SKM-1 treated with dmso at 0.1 percent for 144 hours (cell line): ENCODE measurements around the gene DEPDC1B.
"Not testable (repeated sequence)": the region's sequence is repeated elsewhere in the genome, so short reads cannot be mapped to it uniquely, and the experiment has no call there.

Experiments
- DNase-seq: peaks from one replicate; lab custom pipeline; 2025; ENCODE audit not compliant: unreplicated experiment; lab: John Stamatoyannopoulos, UW

The DEPDC1B gene, protein sequence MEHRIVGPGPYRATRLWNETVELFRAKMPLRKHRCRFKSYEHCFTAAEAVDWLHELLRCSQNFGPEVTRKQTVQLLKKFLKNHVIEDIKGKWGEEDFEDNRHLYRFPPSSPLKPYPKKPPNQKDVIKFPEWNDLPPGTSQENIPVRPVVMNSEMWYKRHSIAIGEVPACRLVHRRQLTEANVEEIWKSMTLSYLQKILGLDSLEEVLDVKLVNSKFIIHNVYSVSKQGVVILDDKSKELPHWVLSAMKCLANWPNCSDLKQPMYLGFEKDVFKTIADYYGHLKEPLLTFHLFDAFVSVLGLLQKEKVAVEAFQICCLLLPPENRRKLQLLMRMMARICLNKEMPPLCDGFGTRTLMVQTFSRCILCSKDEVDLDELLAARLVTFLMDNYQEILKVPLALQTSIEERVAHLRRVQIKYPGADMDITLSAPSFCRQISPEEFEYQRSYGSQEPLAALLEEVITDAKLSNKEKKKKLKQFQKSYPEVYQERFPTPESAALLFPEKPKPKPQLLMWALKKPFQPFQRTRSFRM

DNA sequence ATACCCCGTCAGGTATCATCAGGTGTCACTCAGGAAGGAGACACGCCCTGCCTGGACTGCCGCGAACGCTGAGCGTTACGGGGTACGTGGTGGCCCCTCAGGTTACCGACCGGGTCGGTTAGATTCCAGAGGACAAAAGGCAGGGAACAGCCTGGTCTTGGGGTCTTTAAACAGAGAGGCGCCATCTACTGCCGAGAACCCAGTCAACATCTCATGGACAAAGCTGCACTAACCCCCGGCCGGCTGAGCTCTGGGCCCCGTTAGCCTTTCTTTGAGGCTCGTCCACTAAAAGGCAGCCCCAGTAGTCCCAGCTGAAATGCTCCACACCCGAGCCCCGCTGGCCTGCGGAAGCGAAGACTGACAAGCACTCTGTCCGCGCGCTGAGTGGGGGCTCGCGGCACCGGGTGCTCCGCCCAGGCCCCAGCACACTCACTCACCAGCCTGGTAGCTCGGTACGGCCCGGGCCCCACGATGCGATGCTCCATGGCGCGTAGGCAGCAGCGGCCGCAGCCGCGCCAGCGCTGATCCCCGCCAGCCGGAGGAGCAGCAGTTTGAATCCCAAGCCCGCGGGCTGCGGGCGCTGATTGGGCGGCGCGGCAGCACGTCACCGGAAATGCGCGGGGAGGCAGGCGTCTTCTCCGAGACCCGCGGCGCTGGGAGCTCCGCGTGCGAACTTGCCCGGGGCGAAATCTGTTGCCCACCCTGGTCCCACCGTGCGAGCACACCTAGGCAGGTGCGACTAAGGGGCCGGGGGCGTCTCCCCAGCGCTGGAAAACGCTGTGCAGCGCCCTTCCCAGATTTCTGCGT lies at the start of gene DEPDC1B:
DEPDC1B (minus strand) TSS at position 558 of the 807 bp plus-strand sequence; CDS start at position 485, 73 bp downstream.
- peak; percentile 87 for DNase-seq

DNA sequence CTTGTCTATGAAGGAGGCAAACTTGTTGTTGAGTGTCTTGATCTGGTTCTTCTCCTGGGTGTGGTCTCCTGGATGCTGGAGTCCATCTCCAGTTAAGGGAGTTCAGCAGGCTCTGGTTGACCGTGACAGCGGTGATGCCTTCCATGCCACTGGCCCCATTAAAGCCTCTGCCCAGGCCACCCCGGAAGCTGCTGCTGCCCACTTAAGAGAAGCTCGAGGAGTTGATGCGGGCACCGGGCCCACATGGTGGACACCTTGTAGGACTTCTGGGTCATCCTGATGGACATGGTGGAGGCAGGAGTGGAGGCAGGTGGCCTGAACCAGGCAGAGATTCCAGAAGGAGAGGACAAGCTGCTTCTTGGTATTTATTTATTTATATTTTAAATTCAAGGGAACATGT lies 44.7 kb upstream of the DEPDC1B start:
- DNase-seq, result no peak

DNA sequence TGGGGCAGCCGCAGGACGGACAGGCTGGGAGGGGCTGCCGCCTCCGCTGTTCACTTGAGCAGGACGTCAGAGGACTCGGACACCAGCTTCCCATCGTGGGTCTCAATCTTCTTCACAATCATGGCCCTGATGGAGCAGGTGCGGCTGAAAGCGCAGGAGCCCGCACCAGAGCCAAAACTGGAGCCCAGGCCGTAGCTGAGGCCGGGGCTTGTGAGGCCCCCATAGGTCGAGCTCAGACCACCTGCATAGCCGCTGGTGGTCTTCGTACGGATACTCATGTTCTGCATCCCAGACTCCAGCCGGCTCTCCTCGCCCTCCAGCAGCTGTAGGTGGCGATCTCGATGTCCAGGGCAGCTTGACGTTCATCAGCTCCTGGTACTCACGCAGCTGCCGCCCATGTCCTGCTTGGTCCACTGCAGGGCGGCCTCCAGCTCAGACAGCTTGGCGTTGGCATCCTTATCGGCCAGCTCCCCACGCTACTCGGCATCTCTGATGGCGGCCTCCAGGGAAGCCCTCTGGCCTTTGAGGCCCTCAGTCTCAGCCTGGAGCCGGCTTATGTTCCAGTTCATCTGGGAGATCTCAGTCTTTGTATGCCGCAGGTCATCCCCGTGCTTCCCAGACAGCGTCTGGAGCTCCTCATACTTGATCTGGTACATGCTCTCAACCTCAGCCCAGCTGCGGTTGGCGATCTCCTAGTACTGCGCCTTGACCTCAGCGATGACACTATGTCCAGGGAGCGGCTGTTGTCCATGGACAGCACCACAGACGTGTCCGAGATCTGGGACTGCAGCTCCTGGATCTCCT lies 43.7 kb upstream of the DEPDC1B start:
- DNase-seq, result no peak

GRCh38 chr5:60740322-60740721 lies 40.4 kb upstream of the DEPDC1B start:
- DNase-seq, result no peak

DNA sequence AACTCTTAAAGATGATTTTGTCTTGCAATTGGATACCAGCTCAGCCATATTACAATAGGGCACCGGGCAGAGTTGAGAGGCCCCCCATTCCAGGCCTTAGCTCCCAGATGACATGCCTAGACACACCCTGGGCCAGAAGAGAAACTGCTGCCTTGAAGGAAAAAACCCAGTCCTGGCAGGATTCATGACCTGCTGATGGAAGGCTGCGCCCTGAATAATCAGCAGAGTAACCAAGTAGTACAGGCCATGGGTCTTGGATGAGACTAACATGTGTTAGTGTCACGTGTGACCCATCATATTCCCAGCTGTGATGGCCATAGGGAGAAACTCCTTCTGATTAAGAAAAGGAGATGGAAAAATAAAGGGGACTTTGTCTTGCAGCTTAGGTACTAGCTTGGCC lies 39.0 kb upstream of the DEPDC1B start:
- no peak for DNase-seq

DNA sequence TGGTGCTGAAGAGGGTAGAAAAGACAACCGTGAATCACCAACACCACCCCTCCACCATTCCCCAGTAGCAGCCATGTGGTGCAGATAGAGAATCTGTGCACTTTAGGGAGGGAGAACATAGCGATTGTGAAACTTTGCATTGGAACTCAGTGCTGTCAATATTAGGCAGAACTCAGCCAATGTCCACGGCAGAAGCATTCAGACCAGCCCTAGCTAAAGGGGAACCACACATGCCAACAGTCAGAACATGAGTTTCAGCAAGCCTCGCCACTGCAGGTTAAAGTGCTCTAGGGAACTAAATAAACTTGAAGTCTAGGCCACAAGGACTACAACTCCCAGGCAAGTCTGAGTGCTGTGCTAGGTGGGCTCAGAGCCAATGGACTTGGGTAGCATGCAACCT lies 38.5 kb upstream of the DEPDC1B start:
- no peak for DNase-seq

GRCh38 chr5:60730858-60731257 lies 30.9 kb upstream of the DEPDC1B start:
- DNase-seq, result not testable (repeated sequence)

- DNase-seq, result no peak
These were observed 27.2 kb upstream of the DEPDC1B start for GRCh38 chr5:60727033-60727679.

DNA sequence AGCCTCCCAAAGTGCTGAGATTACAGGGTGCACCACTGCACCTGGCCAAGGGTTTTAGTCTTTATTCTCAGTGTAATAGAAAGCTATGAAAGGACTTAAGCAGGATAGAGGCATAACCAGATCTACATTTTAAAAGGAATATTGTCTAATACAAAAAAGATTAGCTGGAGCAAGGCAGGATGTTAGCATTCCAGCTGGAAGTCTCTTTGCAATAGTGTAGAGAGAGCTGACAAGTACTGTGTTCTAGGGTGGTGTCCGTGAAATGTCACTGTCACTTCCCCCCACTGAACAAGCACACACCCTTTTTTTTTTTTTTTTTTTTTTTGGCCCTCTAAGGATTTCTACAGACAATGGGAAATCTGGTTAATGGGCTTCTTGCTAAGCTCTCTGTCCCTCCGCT lies 24.2 kb upstream of the DEPDC1B start:
- no peak for DNase-seq

DNA sequence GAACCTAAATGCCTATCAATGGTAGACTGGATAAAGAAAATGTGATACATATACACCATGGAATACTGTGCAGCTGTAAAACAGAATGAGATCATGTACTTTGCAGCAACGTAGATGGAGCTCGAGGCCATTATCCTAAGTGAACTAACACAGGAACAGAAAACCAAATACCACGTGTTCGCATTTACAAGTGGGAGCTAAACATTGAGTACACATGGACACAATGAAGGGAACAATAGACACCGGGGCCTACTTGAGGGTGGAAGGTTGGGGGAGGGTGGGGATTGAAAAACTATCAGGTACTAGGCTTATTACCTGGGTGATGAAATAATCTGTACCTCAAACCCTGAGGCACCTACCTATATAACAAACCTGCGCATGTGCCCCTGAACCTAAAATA lies 22.4 kb upstream of the DEPDC1B start:
- no peak for DNase-seq

DNA sequence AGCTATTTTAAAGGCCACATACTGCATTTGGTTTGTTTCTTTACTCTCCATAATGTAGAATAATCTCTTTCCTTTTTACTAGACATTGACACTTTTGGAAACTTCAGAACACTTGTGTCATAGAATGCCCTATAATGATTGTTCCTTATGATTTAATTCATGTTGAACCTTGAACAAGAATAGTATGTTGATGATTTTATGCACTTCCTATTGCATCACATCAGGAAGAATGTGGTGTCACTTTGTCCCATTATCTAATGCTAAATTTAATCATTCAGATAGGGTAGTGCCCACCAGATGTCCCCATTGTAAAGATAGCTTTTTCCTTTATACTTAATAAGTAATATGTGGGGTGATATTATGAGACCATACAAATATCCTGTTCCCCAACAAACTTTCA lies 19.4 kb upstream of the DEPDC1B start:
- DNase-seq, result no peak

GRCh38 chr5:60718166-60718892 lies 18.4 kb upstream of the DEPDC1B start:
- DNase-seq, result peak; percentile 33

DNA sequence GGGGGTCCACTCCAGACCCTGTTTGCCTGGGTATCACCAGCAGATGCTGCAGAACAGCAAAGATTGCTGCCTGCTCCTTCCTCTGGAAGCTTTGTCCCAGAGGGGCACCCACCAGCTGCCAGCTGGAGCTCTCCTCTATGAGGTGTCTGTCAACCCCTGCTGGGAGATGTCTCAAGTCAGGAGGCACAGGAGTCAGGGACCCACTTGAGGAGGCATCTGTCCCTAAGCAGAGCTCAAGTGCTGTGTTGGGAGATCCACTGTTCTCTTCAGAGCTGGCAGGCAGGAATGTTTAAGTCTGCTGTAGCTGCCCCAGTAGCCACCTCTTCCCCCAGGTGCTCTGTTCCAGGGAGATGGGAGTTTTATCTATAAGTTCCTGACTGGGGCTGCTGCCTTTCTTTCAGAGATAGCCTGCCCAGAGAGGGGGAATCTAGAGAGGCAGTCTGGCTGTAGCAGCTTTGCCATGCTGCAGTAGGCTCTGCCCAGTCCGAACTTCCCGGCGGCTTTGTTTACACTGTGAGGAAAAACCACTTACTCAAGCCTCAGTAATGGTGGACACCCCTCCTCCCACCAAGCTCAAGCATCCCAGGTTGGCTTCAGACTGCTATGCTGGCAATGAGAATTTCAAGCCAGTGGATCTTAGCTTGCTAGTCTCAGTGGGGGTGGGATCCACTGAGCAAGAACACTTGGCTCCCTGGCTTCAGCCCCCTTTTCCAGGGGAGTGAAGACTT lies 15.4 kb upstream of the DEPDC1B start:
- not testable (repeated sequence) for DNase-seq

GRCh38 chr5:60712950-60713349 lies 13.0 kb upstream of the DEPDC1B start:
- no peak for DNase-seq

DNA sequence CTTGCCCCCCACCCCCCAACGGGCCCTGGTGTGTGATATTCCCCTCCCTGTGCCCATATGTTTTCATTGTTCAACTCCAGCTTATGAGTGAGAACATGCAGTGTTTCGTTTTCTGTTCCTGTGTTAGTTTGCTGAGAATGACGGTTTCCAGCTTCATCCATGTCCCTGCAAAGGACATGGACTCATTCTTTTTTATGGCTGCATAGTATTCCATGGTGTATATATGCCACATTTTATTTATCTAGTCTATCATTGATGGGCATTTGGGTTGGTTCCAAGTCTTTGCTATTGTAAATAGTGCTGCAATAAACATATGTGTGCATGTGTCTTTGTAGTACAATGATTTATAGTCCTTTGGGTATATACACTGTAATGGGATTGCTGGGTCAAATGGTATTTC lies 11.9 kb upstream of the DEPDC1B start:
- DNase-seq, result not testable (repeated sequence)

DNA sequence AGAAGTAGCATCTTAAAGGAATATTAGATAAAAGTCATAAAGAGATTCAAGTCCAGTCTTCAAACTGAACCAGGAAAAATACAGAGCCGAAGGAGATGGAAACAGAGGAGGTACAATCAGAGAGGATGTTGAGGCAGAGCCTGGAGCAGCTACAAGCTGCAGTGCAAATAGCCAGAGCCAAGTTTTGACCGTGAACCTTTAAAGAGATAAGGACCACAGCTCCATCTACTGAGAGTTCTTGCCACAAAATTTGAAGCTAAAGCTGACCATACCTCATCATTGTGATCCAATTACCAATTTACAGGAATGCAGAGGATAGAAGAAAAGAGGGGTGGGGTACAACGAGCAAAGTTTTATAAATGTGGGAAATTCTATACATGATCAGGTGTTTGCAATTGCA lies 10.4 kb upstream of the DEPDC1B start:
- no peak for DNase-seq

GRCh38 chr5:60705144-60705543 lies 5.2 kb upstream of the DEPDC1B start:
- no peak for DNase-seq

DNA sequence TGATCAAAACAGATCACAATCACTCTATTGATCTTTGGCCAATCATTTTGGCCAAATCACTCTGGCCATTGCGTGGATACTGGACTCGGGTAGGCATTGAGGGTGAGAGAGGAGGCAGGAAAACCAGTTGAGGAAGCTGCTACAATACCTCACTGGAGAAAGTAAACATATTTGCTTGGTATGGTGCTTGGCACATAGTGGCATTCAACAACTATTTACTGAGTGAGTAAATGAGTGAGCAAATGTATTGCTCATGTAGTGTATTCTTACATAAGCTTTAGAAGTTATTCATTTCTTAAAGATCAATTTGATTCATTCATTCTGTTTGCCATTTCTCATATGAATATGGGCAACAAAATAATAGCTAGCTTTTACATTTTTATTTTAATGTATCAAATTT lies 4.0 kb upstream of the DEPDC1B start:
- DNase-seq, result no peak

- no peak for DNase-seq
These were observed 1.5 kb upstream of the DEPDC1B start for GRCh38 chr5:60701321-60701968.
